ENCODE data around the gene SMAD5. TPM values are rescaled to one million over a fixed set of nuclear protein-coding genes. Genes with fewer than 3 reads are reported as not detected.

The SMAD5 gene
- total and polyA plus RNA-seq, 2 donors from 2014 or later = 9.9 to 67.7 TPM

GRCh38 chr5:136114414-136115125 lies 18.1 kb upstream of the SMAD5 start:
- Histone ChIP-seq H3K27ac (ENCODE audit: low read depth in 2 of 2, low read length in 2 of 2) (no peak overlapping the region), H3K9me3 (ENCODE audit: control insufficient read depth in 2 of 3, insufficient read depth in 1 of 3, low read length in 3 of 3) (no peaks in the 10 kb centered on the region), H3K4me3 (ENCODE audit: low read length in 3 of 3) (no peak overlapping the region), H3K9ac (ENCODE audit: low read length in 3 of 3) (no peak overlapping the region), H3K36me3 (ENCODE audit: control insufficient read depth in 2 of 3, insufficient read depth in 3 of 3, low read length in 3 of 3) (no peaks in the 10 kb centered on the region), H3K4me1 (ENCODE audit: control insufficient read depth in 2 of 3, insufficient read depth in 2 of 3, low read depth in 1 of 3, low read length in 3 of 3) (no peaks in the 10 kb centered on the region), H3K27me3 (ENCODE audit: control insufficient read depth, insufficient read depth, low read length) (no peaks in the 10 kb centered on the region)
- DNase-seq (no peak), FAIRE-seq (no peak)
- no peak for TF ChIP-seq CTCF (IDR thresholded peaks at IDR 0.05; ENCODE audit: borderline replicate concordance, extremely low read depth, insufficient read depth)
- intact Hi-C loops (cut with DNase I) = no loop called here

GRCh38 chr5:136115183-136115865 lies 17.3 kb upstream of the SMAD5 start:
- no peak overlapping the region for H3K27ac ChIP-seq (ENCODE audit: low read depth in 2 of 2, low read length in 2 of 2)

GRCh38 chr5:136120529-136120928 lies 12.1 kb upstream of the SMAD5 start:
- no peak overlapping the region for H3K4me3 ChIP-seq (ENCODE audit: low read length in 3 of 3)
- no peaks in the 10 kb centered on the region for H3K4me1 ChIP-seq (ENCODE audit: control insufficient read depth in 2 of 3, insufficient read depth in 2 of 3, low read depth in 1 of 3, low read length in 3 of 3)
- H3K27ac ChIP-seq (ENCODE audit: low read depth in 2 of 2, low read length in 2 of 2) = no peak overlapping the region
- no peak overlapping the region for H3K9ac ChIP-seq (ENCODE audit: low read length in 3 of 3)
- TF ChIP-seq CTCF (IDR thresholded peaks at IDR 0.05; ENCODE audit: borderline replicate concordance, extremely low read depth, insufficient read depth) = no peak
- DNase-seq = no peak
- no peaks in the 10 kb centered on the region for H3K36me3 ChIP-seq (ENCODE audit: control insufficient read depth in 2 of 3, insufficient read depth in 3 of 3, low read length in 3 of 3)
- H3K9me3 ChIP-seq (ENCODE audit: control insufficient read depth in 2 of 3, insufficient read depth in 1 of 3, low read length in 3 of 3) = no peaks in the 10 kb centered on the region
- no peak for FAIRE-seq
- intact Hi-C loops (cut with DNase I) = no loop called here
- no peaks in the 10 kb centered on the region for H3K27me3 ChIP-seq (ENCODE audit: control insufficient read depth, insufficient read depth, low read length)

More at GRCh38 chr5:136115183-136115865, 17.3 kb upstream of the SMAD5 start:
- intact Hi-C loops (cut with DNase I) = no loop called here
- FAIRE-seq (no peak), DNase-seq (no peak)
- no peak overlapping the region for H3K9ac ChIP-seq (ENCODE audit: low read length in 3 of 3)
- H3K4me3 ChIP-seq (ENCODE audit: low read length in 3 of 3) = no peak overlapping the region
- TF ChIP-seq CTCF (IDR thresholded peaks at IDR 0.05; ENCODE audit: borderline replicate concordance, extremely low read depth, insufficient read depth) = no peak
- H3K27me3 ChIP-seq (ENCODE audit: control insufficient read depth, insufficient read depth, low read length) = no peaks in the 10 kb centered on the region
- H3K36me3 ChIP-seq (ENCODE audit: control insufficient read depth in 2 of 3, insufficient read depth in 3 of 3, low read length in 3 of 3) = no peaks in the 10 kb centered on the region
- no peaks in the 10 kb centered on the region for H3K9me3 ChIP-seq (ENCODE audit: control insufficient read depth in 2 of 3, insufficient read depth in 1 of 3, low read length in 3 of 3)
- H3K4me1 ChIP-seq (ENCODE audit: control insufficient read depth in 2 of 3, insufficient read depth in 2 of 3, low read depth in 1 of 3, low read length in 3 of 3) = no peaks in the 10 kb centered on the region
